Bronchial epithelial cell (primary cell): ENCODE data around the gene TP53TG3E. TPM values are rescaled to one million over a fixed set of nuclear protein-coding genes. Genes with fewer than 3 reads are reported as not detected.
"Not testable (repeated sequence)": the region's sequence is repeated elsewhere in the genome, so short reads cannot be mapped to it uniquely, and the experiment has no call there.

Experiments
- DNase-seq: peaks from one replicate; pipeline ENCODE4 v3.0.0-alpha.2; 2010; ENCODE audit warnings: low read depth
- FAIRE-seq: peaks from 2 replicates; lab custom pipeline; 2011; peaks lifted over from hg19 to GRCh38; lab: Jason Lieb, UNC
- H3K27me3 ChIP-seq: 2 replicates; pipeline ENCODE4 v1.5.1; 2011; ENCODE audit warnings: low read length; ENCODE audit not compliant: control insufficient read depth, insufficient read depth
- H3K36me3 ChIP-seq: 2 replicates; pipeline ENCODE4 v1.5.1; 2011; ENCODE audit warnings: low read length; ENCODE audit not compliant: control insufficient read depth, insufficient read depth
- H3K4me3 ChIP-seq: 2 replicates; pipeline ENCODE4 v1.5.1; 2011; ENCODE audit warnings: mild to moderate bottlenecking, low read depth, low read length, control low read depth
- total RNA-seq: library from RNA; depleted of rRNA; stranded (reverse); fragments of >200 nt; gene quantifications from 2 replicates; pipeline ENCODE4 v1.2.1, GENCODE V29; 2014

The TP53TG3E gene, protein sequence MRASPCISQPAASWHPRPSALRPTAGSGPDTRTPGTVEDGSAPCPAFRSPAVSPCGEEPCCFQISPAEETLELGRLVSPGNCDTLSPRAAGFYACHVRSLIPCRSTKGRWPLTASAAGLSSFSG
- total RNA-seq: not detected in 2 replicates

DNA sequence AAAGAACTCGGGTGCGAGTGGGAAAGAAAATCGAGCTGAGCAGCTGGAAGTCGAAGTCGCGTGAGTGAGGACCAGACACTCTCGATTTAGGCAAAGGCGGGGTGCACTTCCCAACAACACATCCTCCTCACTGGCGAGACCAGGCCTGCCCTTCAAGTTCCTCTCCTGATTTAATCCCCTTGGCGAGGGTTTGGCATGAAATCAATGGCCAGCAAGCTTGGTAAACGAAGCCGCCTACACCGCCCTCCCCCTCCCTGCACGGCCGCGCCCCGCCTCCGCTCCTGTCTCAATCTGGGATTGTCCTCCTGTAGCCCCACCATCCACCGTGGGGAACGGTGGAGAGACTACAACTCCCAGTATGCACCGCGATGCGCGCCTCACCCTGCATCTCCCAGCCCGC, at the start of gene TP53TG3E:
Gene TP53TG3E, plus strand, starts transcription at position 301 of the 400 bp plus-strand sequence. Its CDS starts 68 bp downstream, at position 369.
- DNase-seq, H3K4me3 ChIP-seq, H3K27me3 ChIP-seq, H3K36me3 ChIP-seq, FAIRE-seq: not testable (repeated sequence)

GRCh38 chr16:33336226-33337012, 32.3 kb downstream of the TP53TG3E start:
- not testable (repeated sequence) for H3K27me3 ChIP-seq, FAIRE-seq, DNase-seq, H3K4me3 ChIP-seq, H3K36me3 ChIP-seq

GRCh38 chr16:33337627-33338542, 33.8 kb downstream of the TP53TG3E start:
- not testable (repeated sequence) for FAIRE-seq, H3K4me3 ChIP-seq, DNase-seq, H3K27me3 ChIP-seq, H3K36me3 ChIP-seq

- not testable (repeated sequence) for H3K27me3 ChIP-seq, FAIRE-seq, H3K36me3 ChIP-seq, H3K4me3 ChIP-seq, DNase-seq
These were observed 34.4 kb downstream of the TP53TG3E start for GRCh38 chr16:33338543-33338951.

DNA sequence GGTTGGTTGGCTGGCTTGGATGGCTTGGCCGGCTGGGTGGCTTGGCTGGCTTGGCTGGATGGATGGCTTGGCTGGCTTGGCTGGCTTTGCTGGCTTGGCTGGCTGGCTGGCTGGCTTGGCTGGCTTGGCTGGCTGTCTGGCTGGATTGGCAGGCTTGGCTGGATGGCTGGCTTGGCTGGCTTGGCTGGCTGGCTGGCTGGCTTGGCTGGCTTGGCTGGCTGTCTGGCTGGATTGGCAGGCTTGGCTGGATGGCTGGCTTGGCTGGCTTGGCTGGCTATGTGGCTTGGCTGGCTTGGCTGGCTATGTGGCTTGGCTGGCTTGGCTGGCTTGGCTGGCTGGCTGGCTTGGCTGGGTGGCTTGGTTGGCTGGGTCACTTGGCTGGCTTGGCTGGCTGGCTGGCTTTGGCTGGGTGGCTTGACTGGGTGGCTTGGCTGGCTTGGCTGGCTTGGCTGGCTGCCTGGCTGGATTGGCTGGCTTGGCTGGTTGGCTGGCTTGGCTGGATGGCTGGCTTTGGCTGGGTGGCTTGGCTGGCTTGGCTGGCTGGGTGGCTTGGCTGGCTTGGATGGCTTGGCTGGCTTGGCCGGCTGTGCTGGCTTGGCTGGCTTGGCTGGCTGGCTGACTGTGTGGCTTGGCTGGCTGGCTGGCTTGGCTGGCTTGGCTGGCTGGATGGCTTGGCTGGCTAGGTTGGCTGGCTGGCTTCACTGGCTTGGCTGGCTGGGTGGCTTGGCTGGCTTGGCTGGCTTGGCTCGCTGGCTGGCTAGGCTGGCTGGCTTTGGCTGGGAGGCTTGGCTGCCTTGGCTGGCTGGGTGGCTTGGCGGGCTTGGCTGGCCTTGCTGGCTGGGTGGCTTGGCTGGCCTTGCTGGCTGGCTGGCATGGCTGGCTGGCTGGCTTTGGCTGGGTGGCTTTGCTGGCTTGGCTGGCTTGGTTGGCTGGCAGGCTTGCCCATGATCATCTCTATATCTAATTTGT, 35.3 kb downstream of the TP53TG3E start:
- H3K36me3 ChIP-seq, H3K4me3 ChIP-seq, DNase-seq, FAIRE-seq, H3K27me3 ChIP-seq: not testable (repeated sequence)

Other genes with a start within 250 kb of the TP53TG3E start
- not detected in 2 replicates for gene TP53TG3C, start 110.1 kb upstream of the TP53TG3E start, total RNA-seq
- not detected in 2 replicates for gene TP53TG3B, start 56.5 kb downstream of the TP53TG3E start, total RNA-seq
- not detected in 2 replicates for gene TP53TG3F, start 155.3 kb downstream of the TP53TG3E start, total RNA-seq